OCI-LY7 (cell line): Measurements from ENCODE around the gene METTL4.

ENCODE experiments used
- CTCF ChIP-seq: fragments of 200-600 bp; sonication (generic); conservative IDR thresholded peaks from 2 replicates; pipeline ENCODE4 v1.5.1; 2014; ENCODE audit warnings: mild to moderate bottlenecking, antibody characterized with exemption, low read length, moderate library complexity, mixed read lengths
- EZH2phosphoT487 ChIP-seq: fragments of 200-600 bp; sonication (generic); IDR thresholded peaks from 2 replicates; pipeline ENCODE4 v1.6.1; 2018; ENCODE audit warnings: low read depth, borderline replicate concordance, mild to moderate bottlenecking, mixed run types, antibody characterized with exemption, low read length, moderate library complexity, mixed read lengths

GRCh38 chr18:2597639-2598038 lies 26.3 kb upstream of the METTL4 start:
- TF ChIP-seq CTCF (no peak), EZH2phosphoT487 (no peak)
